Measurements from ENCODE around the gene LYRM1. TPM values are rescaled to one million over a fixed set of nuclear protein-coding genes. Genes with fewer than 3 reads are reported as not detected.

The LYRM1 gene
- total RNA-seq, 1 donor from 2014 or later: 24.1 TPM

GRCh38 chr16:20940871-20941635 lies 40.5 kb downstream of the LYRM1 start:
- no peak for FAIRE-seq
- H3K4me3 Mint-ChIP-seq (ENCODE audit: unreplicated experiment): no peak overlapping the region
- TF ChIP-seq EZH2 (IDR thresholded peaks at IDR 0.05; ENCODE audit: insufficient read depth, low read length) (no peak), CTCF (IDR thresholded peaks at IDR 0.05; ENCODE audit: insufficient read depth, low read depth, low read length) (no peak)
- no peak overlapping the region for H2AFZ ChIP-seq (ENCODE audit: low read depth, low read length)
- no peak for DNase-seq (ENCODE audit: low read depth)
- H3K79me2 ChIP-seq (ENCODE audit: insufficient read depth, low read length): no peaks in the 10 kb centered on the region
- H4K20me1 ChIP-seq (ENCODE audit: insufficient read depth, low read length): no peaks in the 10 kb centered on the region
- no peak overlapping the region for H3K9ac ChIP-seq (ENCODE audit: low read length)
- peaks cover 2% of the 10 kb centered on the region for H3K4me1 Mint-ChIP-seq (ENCODE audit: low read depth, unreplicated experiment)
- no peak overlapping the region for H3K4me3 ChIP-seq (ENCODE audit: insufficient read depth, low read depth, low read length)
- H3K4me1 ChIP-seq (ENCODE audit: insufficient read depth, low read length): no peaks in the 10 kb centered on the region
- H3K27me3 ChIP-seq (ENCODE audit: insufficient read depth, low read length): no peaks in the 10 kb centered on the region
- H3K9me3 Mint-ChIP-seq (ENCODE audit: unreplicated experiment): no peaks in the 10 kb centered on the region
- H3K4me2 ChIP-seq (ENCODE audit: low read length): no peak overlapping the region
- no peaks in the 10 kb centered on the region for H3K36me3 ChIP-seq (ENCODE audit: insufficient read depth, low read length)
- no peak overlapping the region for H3K27ac ChIP-seq (ENCODE audit: low read depth, low read length)
- peaks cover 5% of the 10 kb centered on the region for H3K27me3 Mint-ChIP-seq (ENCODE audit: low read depth, unreplicated experiment)
- no peaks in the 10 kb centered on the region for H3K9me3 ChIP-seq (ENCODE audit: insufficient read depth, low read depth, low read length)
- no peaks in the 10 kb centered on the region for H3K36me3 Mint-ChIP-seq (ENCODE audit: low read depth, unreplicated experiment)
- no peak overlapping the region for H3K27ac Mint-ChIP-seq (ENCODE audit: unreplicated experiment)

- FAIRE-seq: no peak
- TF ChIP-seq CTCF (IDR thresholded peaks at IDR 0.05; ENCODE audit: insufficient read depth, low read depth, low read length) (no peak), EZH2 (IDR thresholded peaks at IDR 0.05; ENCODE audit: insufficient read depth, low read length) (no peak)
- H3K27ac Mint-ChIP-seq (ENCODE audit: unreplicated experiment): no peak overlapping the region
Observed at GRCh38 chr16:20941636-20941926, 41.0 kb downstream of the LYRM1 start.

GRCh38 chr16:20942256-20942655 lies 41.7 kb downstream of the LYRM1 start:
- Histone ChIP-seq H2AFZ (ENCODE audit: low read depth, low read length) (no peak overlapping the region), H3K9ac (ENCODE audit: low read length) (no peak overlapping the region), H3K36me3 (ENCODE audit: insufficient read depth, low read length) (no peaks in the 10 kb centered on the region), H3K4me3 (ENCODE audit: insufficient read depth, low read depth, low read length) (no peak overlapping the region), H3K27ac (ENCODE audit: low read depth, low read length) (no peak overlapping the region), H4K20me1 (ENCODE audit: insufficient read depth, low read length) (no peaks in the 10 kb centered on the region), H3K4me1 (ENCODE audit: insufficient read depth, low read length) (no peaks in the 10 kb centered on the region), H3K9me3 (ENCODE audit: insufficient read depth, low read depth, low read length) (no peaks in the 10 kb centered on the region), H3K79me2 (ENCODE audit: insufficient read depth, low read length) (no peaks in the 10 kb centered on the region), H3K27me3 (ENCODE audit: insufficient read depth, low read length) (no peaks in the 10 kb centered on the region), H3K4me2 (ENCODE audit: low read length) (no peak overlapping the region)
- no peak overlapping the region for H3K4me3 Mint-ChIP-seq (ENCODE audit: unreplicated experiment)
- H3K9me3 Mint-ChIP-seq (ENCODE audit: unreplicated experiment): no peaks in the 10 kb centered on the region
- no peak overlapping the region for H3K27ac Mint-ChIP-seq (ENCODE audit: unreplicated experiment)
- peaks cover 2% of the 10 kb centered on the region for H3K4me1 Mint-ChIP-seq (ENCODE audit: low read depth, unreplicated experiment)
- peaks cover 5% of the 10 kb centered on the region for H3K27me3 Mint-ChIP-seq (ENCODE audit: low read depth, unreplicated experiment)
- no peak for DNase-seq (ENCODE audit: low read depth)
- FAIRE-seq: no peak
- TF ChIP-seq EZH2 (IDR thresholded peaks at IDR 0.05; ENCODE audit: insufficient read depth, low read length): no peak
- no peaks in the 10 kb centered on the region for H3K36me3 Mint-ChIP-seq (ENCODE audit: low read depth, unreplicated experiment)

More at GRCh38 chr16:20941636-20941926, 41.0 kb downstream of the LYRM1 start:
- Histone ChIP-seq H3K27me3 (ENCODE audit: insufficient read depth, low read length) (no peaks in the 10 kb centered on the region), H3K79me2 (ENCODE audit: insufficient read depth, low read length) (no peaks in the 10 kb centered on the region), H3K4me1 (ENCODE audit: insufficient read depth, low read length) (no peaks in the 10 kb centered on the region), H3K9ac (ENCODE audit: low read length) (no peak overlapping the region), H4K20me1 (ENCODE audit: insufficient read depth, low read length) (no peaks in the 10 kb centered on the region), H2AFZ (ENCODE audit: low read depth, low read length) (no peak overlapping the region), H3K4me3 (ENCODE audit: insufficient read depth, low read depth, low read length) (no peak overlapping the region), H3K4me2 (ENCODE audit: low read length) (no peak overlapping the region), H3K27ac (ENCODE audit: low read depth, low read length) (no peak overlapping the region), H3K36me3 (ENCODE audit: insufficient read depth, low read length) (no peaks in the 10 kb centered on the region), H3K9me3 (ENCODE audit: insufficient read depth, low read depth, low read length) (no peaks in the 10 kb centered on the region)
- no peak for DNase-seq (ENCODE audit: low read depth)
- peaks cover 2% of the 10 kb centered on the region for H3K4me1 Mint-ChIP-seq (ENCODE audit: low read depth, unreplicated experiment)
- H3K27me3 Mint-ChIP-seq (ENCODE audit: low read depth, unreplicated experiment): peaks cover 5% of the 10 kb centered on the region
- H3K4me3 Mint-ChIP-seq (ENCODE audit: unreplicated experiment): no peak overlapping the region
- H3K9me3 Mint-ChIP-seq (ENCODE audit: unreplicated experiment): no peaks in the 10 kb centered on the region
- no peaks in the 10 kb centered on the region for H3K36me3 Mint-ChIP-seq (ENCODE audit: low read depth, unreplicated experiment)
